Epithelial cell of esophagus (primary cell): ENCODE measurements around the gene RBM20.

Experiments used
- DNase-seq: peaks from one replicate; pipeline ENCODE4 v3.0.0; 2010; ENCODE audit warnings: low read depth
- H3K4me3 ChIP-seq: 2 replicates; pipeline ENCODE4 v1.5.1; 2011; ENCODE audit warnings: mild to moderate bottlenecking, low read length, control low read depth
- TF ChIP-seq, protein P1 (sequence below): IDR thresholded peaks from 2 replicates; pipeline ENCODE4 v1.5.1; 2011; ENCODE audit warnings: low read depth, mild to moderate bottlenecking, low read length, control low read depth, inconsistent platforms; ENCODE audit not compliant: insufficient read depth; ENCODE audit errors: missing control alignments

The RBM20 gene

DNA sequence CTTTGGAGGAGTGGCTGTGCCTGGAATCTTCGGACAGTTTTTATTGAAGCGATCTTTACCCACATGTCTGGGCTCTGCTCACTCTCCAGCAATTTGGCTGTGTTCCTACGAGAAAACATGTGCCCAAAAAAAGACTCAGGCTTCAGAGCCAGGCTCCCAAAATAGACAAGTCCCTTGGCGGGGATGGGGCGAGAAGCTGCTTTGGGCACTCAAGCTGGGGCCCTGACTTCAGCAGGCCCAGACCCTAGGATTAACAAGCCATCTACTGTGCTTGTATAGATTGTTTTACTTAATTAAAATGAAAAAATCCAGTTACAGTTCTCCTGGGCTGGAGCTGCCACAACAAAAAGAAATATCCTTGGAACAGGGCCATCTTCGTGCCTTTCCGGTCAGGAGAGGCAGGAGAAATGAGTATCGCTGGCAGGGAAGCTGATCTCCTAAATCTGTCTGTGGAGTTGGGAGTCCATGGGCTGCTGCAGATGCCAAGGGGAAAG, 176.2 kb downstream of the RBM20 start:
- TF ChIP-seq, protein P1, sequence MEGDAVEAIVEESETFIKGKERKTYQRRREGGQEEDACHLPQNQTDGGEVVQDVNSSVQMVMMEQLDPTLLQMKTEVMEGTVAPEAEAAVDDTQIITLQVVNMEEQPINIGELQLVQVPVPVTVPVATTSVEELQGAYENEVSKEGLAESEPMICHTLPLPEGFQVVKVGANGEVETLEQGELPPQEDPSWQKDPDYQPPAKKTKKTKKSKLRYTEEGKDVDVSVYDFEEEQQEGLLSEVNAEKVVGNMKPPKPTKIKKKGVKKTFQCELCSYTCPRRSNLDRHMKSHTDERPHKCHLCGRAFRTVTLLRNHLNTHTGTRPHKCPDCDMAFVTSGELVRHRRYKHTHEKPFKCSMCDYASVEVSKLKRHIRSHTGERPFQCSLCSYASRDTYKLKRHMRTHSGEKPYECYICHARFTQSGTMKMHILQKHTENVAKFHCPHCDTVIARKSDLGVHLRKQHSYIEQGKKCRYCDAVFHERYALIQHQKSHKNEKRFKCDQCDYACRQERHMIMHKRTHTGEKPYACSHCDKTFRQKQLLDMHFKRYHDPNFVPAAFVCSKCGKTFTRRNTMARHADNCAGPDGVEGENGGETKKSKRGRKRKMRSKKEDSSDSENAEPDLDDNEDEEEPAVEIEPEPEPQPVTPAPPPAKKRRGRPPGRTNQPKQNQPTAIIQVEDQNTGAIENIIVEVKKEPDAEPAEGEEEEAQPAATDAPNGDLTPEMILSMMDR: no peak
- H3K4me3 ChIP-seq: no peak overlapping the region
- no peak for DNase-seq

DNA sequence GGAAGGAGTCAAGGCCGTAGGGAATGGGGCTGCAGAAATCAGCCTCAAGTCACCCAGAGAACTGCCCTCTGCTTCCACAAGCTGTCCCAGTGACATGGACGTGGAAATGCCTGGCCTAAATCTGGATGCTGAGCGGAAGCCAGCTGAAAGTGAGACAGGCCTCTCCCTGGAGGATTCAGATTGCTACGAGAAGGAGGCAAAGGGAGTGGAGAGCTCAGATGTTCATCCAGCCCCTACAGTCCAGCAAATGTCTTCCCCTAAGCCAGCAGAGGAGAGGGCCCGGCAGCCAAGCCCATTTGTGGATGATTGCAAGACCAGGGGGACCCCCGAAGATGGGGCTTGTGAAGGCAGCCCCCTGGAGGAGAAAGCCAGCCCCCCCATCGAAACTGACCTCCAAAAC, 177.4 kb downstream of the RBM20 start:
- TF ChIP-seq, protein P1: no peak
- no peak overlapping the region for H3K4me3 ChIP-seq
- DNase-seq: no peak

DNA sequence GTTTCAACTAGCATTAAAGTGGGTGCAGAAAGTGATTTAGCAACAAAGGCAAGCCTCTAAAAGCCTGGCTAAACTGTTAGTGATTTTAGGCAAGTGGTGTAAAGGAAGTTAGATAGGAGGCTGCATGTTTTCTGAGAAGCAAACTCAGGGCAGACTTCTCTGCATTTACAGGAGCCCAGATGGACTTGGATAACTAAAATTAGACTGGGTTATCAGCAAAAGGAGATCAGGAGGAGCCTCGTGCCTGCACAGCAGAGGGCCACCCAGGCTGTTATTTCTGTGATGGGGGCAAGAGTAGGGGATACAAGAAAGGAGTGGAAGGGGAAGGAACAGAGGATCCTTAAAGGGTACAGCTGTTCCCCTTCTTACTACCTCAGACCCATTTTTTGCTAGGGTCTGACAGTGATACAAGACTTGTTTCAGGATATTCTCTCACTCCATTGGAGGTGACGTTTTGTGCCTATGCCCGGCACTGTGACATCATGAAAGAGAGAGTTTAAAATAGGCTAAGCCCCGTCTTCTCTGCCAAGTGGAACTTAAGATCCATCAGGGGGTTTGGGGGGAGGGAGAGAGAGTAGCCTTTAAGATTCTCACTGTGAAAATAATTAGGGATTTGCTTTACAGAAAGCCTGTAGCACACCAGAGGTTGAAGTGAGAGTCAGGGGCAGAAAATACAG, 178.0 kb downstream of the RBM20 start:
- DNase-seq: no peak
- no peak overlapping the region for H3K4me3 ChIP-seq
- TF ChIP-seq, protein P1: no peak

DNA sequence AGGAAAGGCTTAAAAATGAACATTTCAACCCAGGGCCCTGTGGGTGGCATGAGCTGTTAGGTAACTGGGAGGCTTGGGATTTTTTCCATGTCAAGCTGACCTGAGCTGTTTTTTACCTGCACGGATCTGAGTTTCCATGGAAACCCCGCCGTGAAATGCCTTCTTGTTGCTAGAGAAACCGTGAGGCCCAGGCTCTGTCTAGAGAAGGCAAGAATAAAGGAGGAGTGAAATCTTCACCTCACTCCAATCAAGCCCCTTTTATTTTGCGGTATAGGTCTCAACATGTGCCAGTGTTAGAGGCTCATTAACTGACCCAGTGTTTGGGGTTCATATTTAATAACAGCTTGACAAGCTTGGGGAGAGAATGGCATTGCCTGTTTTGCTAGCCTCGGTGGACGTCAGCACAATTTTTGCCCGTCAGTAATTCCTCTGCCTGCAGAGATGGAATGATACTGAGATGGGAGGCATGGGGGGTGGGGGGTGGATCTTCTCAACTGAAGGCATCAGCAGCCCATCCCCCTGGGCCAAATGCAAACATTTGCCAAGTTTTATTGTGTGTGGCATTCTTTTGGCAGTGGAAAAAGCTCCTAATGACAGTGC, 178.7 kb downstream of the RBM20 start:
- H3K4me3 ChIP-seq: no peak overlapping the region
- DNase-seq: no peak
- TF ChIP-seq, protein P1: no peak

DNA sequence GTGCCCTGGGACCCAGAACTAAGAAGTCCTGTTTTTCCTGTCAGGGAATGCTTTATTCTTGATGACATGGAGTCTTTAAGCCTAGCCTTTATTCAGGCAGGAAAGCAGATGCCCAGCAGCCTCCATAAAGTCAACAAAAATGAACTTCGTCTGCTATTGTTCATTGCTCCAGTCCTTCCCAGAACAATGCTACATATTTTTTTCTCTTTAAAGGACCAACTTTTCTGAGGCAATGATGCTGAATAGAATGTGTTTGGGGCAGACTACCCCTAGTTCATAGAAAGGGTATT, 180.0 kb downstream of the RBM20 start:
- DNase-seq: peak; percentile 36

DNA sequence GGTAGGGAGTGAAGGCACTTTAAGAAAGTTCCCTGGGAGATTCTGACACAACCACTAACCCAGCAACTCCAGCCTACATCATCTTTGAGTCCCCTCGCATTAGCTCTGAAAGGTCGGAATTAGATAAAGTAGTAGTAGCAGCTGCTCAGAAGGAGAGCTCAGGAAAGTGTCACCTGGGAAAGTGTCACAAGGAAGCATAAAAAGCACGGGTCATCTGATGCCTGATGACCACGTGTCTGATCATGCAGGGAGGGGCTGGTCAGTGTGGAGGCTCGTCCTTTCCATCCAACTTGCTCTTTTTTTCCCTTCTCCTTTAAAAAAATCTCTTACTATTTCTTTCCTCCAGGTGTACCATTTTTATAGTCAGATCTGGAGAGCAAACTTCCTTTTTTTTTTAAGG, 180.5 kb downstream of the RBM20 start:
- DNase-seq: no peak
- TF ChIP-seq, protein P1: no peak
- no peak overlapping the region for H3K4me3 ChIP-seq

More for the DNA sequence above, 180.0 kb downstream of the RBM20 start:
- TF ChIP-seq, protein P1: no peak
- H3K4me3 ChIP-seq: no peak overlapping the region

DNA sequence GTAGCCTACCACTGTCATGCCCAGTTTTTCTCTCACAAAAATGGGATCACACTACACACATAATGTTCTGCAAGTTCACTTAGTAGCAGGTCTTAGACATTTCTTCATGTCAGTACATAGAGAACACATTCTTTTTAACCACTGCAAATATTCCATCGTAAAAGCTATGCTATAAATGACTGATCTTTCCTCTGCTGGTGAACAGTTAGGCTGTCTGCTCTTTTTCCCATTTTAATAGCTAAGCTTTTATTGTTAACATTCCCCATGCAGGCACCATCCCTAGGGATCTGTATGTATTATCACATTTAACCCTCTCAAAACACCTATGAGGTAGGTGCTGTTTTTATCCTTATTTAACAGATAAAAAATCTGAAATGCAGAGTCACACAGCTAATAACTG, 181.4 kb downstream of the RBM20 start:
- TF ChIP-seq, protein P1: no peak
- H3K4me3 ChIP-seq: no peak overlapping the region
- DNase-seq: no peak
